HG03097 (cell line): ENCODE measurements around the gene ACADS.

ENCODE experiments used
- ATAC-seq: cut with Tn5 transposase; IDR thresholded peaks from one replicate; pipeline ENCODE4 v1.9.1; 2021; ENCODE audit not compliant: unreplicated experiment, low FRiP score

ACADS gene

DNA sequence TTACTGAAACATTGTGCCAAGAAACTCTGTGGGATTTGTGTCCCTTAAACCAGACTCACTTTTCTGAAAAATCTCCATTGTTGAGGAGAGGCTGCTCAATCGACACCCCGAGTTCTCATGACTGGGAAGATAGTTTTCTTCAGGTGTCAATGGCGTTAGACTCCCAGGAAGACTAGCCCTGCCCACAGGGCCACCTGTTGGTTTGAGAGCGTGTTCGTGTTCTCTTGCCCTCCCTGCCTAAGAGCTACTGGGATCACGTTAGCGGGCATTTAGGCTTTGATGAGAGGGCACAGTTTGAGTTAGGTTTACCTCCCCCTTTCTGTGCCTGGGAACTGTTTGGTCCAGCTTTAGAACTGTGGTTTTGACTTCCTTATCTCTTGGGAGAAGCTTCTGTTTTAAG lies 26.1 kb upstream of the ACADS start:
- ATAC-seq, result no peak

DNA sequence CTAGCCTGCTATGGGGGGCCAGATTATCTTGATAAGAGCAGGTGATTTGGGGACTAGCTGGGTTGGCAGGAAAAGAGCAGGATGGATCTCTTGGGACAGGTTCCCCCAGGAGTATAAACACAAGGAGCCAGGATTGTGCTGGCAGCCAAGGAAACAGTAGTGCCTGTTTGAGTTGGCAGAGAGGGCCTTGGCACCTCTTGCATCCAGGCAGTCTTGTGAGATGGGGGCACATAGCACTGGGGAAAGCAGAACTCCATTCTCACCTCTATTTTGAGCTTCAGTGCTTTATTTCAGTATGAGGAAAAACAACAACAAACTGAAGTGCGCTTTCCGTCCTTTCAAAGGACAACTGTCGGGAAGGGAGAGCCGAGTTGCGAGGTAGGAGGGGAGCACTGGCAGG lies 24.7 kb upstream of the ACADS start:
- ATAC-seq, result no peak

DNA sequence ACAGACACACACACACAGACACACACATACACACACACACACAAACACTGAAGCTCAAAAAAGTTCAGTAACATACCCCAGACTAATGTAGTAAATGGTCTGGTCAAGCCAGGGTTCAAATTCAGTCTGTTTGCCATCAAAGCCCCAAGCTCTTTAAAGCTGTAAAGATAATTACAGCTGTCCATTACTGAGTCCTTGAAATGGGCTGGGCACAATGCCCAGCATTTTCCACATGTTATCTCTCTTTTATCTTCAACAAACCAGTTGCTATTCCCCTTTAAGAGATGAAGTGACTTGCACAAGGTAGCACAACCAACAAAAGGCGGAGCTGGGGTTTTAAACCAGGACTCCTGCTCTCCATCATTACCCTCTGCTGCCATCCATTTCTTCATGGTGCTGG lies 23.0 kb upstream of the ACADS start:
- ATAC-seq, result no peak

DNA sequence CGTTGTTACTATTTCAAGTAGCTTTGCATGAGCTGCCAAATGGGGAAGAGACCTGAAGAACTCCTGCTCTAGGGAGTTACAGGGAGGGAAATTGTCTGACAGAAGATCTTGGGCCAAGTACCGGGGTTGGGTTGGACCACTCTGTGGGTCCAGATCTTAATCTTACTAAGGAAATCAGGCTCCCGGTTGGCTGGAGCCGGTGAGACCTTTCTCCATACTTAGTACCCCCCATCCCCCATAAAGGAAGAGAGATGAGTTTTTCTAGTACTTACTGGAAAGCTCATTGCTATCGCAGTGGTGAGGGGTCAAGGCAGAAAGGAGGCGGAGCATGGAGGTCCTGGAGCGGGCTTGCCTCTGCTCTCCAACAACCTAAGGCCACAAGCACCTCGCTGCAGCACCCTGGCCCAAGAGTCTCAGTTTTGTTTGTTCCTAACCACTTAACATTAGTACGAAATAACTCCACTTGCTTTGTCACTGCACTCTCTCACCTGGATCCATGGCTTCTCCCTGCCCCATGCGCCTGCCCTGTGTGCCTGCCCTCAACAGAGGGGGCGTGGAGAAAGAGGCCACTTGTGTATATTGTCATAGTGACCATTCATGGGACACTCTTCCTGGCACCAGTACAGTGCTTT lies 22.2 kb upstream of the ACADS start:
- no peak for ATAC-seq

DNA sequence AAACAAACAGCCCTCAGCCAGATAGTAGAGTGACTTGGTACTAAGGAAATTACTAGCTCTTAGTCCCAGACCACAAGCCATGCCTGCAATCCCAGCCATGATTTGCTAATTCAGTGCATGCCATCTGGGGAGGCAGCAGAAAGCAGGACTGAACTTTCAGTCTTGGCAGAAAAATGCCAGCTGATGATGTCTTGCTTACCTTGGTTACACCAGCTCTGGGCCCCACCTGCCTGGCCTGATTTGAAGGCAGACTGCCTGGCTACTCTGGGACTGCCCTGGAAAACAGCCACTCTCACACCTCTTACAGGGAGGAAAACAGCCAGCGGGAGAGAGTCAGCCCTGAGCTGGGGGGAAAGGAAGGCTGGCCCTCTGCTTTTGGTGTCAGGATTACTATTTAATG lies 20.0 kb upstream of the ACADS start:
- no peak for ATAC-seq

GRCh38 chr12:120706029-120706428 lies 19.6 kb upstream of the ACADS start:
- no peak for ATAC-seq

DNA sequence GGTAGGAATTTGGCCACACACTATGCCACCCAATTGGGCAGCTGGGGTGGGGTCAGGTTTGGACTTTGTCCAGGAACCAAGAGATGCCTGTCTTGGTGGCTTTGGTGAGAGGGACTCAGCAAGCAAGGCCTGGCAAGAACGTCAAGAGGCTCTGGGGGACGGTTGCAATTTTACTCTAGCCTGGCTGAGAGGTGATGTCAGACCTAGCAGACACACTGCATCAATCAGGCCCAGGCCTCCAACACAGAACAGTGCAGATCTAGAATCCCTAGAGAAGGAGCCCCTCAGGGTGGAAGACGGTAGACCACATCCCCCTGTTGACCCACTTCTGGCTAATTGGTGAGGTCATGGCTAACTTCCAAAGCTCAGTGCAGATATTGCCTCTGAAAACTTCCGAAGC lies 17.0 kb upstream of the ACADS start:
- no peak for ATAC-seq

GRCh38 chr12:120710031-120710804 lies 15.4 kb upstream of the ACADS start, which contains the start of gene UNC119B:
Gene UNC119B (plus strand): TSS chr12:120710458. CDS start chr12:120710475, 17 bp downstream.
- peak; percentile 47 for ATAC-seq

- no peak for ATAC-seq
Observed at GRCh38 chr12:120710805-120711296, 14.8 kb upstream of the ACADS start.

DNA sequence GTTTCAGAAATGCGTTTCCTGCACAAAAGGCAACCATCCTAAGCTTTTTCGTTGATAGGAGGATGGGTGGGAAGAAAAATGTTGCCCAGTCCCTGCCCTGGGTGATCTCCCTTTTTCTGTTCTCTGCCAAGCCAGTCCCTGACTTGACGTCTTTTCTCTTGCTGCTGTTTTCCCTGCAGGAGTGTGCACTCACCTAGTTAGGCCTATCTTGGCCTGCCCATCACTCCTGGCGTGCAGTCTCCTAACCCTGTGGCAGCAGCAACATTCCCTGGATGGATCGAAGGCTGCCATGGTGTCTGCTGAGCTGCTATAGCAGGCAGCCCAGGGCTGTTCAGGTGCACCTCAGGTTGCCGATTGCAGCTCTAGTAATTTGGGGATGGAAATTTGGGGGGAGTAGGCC lies 14.2 kb upstream of the ACADS start:
- ATAC-seq, result no peak

DNA sequence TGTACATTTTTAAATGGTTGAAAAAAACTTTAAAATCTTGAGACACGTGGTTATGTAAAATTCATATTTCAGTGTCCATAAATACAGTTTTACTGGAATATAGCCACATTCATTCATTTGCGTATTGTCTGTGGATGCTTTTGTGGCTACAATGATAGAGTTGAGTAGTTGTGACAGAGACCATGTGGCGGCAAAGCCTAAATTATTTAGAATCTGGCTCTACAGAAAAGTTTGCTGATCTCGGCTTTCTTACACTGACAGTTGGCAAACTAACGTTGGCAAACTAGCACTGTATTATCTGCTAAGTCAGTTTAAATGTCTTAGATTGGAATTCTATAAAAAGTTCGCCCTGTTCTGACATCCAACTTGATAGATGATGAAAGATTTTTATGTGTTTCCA lies 13.0 kb upstream of the ACADS start:
- no peak for ATAC-seq

- ATAC-seq, result no peak
Observed at GRCh38 chr12:120713861-120714482, 11.7 kb upstream of the ACADS start.

GRCh38 chr12:120718055-120718454 lies 7.6 kb upstream of the ACADS start:
- no peak for ATAC-seq

- no peak for ATAC-seq
Observed at GRCh38 chr12:120719072-120719471, 6.6 kb upstream of the ACADS start.

DNA sequence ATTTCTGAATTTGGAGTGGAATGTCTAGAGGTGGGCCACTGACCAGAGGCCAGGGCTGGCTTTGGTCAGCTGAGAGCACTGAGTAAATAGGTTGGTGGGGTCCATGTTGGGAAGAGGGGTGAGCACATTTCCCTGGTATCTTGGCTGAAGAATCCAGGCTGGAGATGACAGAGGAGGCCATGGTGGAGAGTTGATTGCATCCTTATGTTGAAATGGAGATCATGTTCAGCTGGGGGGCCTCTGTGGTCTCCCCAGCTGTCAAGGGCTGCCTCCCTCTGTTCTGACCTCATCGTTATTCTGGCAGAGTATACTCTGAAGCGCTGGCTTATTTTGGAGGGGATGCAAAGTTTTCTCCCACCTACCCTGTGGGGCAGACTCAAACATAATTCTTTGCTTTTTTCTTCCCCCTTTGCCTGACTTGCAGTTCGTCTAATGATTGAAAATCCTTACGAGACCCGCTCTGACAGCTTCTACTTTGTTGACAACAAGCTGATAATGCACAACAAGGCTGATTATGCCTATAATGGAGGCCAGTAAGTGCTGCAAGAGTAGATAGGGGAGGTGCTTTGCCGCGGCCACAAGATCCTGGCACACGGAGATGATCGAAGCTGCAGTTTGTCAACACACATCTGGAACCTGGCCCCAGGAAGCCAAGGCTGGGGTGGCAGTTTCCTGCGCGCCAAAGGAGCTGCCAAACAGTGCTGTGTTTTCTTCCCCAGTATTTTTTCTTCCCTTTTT lies 6.0 kb upstream of the ACADS start:
- ATAC-seq, result no peak

GRCh38 chr12:120720234-120720986 lies 5.2 kb upstream of the ACADS start:
- no peak for ATAC-seq

- no peak for ATAC-seq
Observed at GRCh38 chr12:120720987-120721801, 4.4 kb upstream of the ACADS start.

- no peak for ATAC-seq
Observed at GRCh38 chr12:120721866-120722265, 3.8 kb upstream of the ACADS start.

GRCh38 chr12:120722784-120723183 lies 2.8 kb upstream of the ACADS start:
- ATAC-seq, result no peak
